ENCODE results near the gene UBE2F.
"Not testable (repeated sequence)": the region's sequence is repeated elsewhere in the genome, so short reads cannot be mapped to it uniquely, and the experiment has no call there.

Gene UBE2F

GRCh38 chr2:237977380-237977779 is 10.6 kb downstream of the UBE2F start:
- Histone ChIP-seq H3K27ac (ENCODE audit: low read depth, low read length) (no peak overlapping the region), H4K8ac (ENCODE audit: low read depth, low read length) (no peak overlapping the region), H3K27me3 (ENCODE audit: insufficient read depth, low read length, poor library complexity) (no peaks in the 10 kb centered on the region), H3K9ac (ENCODE audit: low read length) (no peak overlapping the region), H4K5ac (ENCODE audit: low read length) (no peak overlapping the region), H2BK120ac (ENCODE audit: low read depth, low read length) (no peak overlapping the region), H3K4me3 (ENCODE audit: low read length) (no peak overlapping the region), H2BK15ac (replicated peaks; ENCODE audit: low read depth) (no peak overlapping the region), H3K23ac (ENCODE audit: low read length) (no peak overlapping the region), H3K18ac (ENCODE audit: low read length) (no peak overlapping the region), H3K79me2 (ENCODE audit: control insufficient read depth, insufficient read depth, low read length) (peaks cover 31% of the 10 kb centered on the region), H3K4me1 (ENCODE audit: control insufficient read depth, low read depth, low read length) (peaks cover 3% of the 10 kb centered on the region), H2BK5ac (ENCODE audit: low read length) (no peak overlapping the region), H3K79me1 (ENCODE audit: low read length) (peaks cover 42% of the 10 kb centered on the region), H2AK5ac (ENCODE audit: low read length) (no peak overlapping the region), H3K56ac (ENCODE audit: low read length) (no peak overlapping the region), H3K4ac (ENCODE audit: low read depth, low read length) (no peak overlapping the region), H3K36me3 (ENCODE audit: control insufficient read depth, insufficient read depth, low read length) (no peaks in the 10 kb centered on the region), H3K4me2 (ENCODE audit: low read length) (no peak overlapping the region)
- WGBS (ENCODE audit: extremely low coverage, insufficient coverage, low lambda C conversion rate), result no CpG with 5 or more reads among the region's 2 CpGs
- no peak for DNase-seq

DNA sequence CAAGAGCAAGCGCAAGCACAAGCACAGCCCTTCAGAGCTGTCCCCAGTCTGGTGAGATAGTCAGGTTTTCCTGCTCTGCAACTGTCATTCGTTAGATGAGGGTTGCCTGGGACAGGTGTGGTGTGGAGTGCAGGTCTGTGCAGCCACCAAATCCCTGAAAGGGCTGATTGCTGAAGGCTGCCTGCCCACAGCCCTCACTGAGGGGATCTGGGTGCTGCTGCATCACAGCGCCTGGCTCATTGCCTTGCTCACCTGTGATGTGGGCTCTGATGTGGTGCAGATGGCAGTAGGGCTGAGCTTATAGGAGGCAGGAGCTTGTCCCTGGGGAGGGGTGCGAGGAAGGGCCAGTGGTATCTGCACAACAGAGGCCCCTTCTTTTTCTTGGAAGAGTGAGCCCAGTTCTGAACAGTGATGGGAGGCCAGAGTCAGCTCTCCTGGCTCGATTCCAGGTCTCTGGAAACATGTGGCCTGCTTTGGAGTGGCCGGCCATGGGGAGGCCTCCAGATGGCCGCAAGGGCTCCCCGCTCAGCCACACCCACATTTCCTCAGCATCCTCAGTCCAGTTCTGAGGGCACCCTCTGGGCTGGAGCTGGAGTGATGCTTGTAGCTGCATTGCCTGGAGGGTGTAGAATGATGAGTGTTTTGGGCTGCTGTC is 11.4 kb downstream of the UBE2F start:
- no peak overlapping the region for H2AK5ac ChIP-seq (ENCODE audit: low read length)
- no peaks in the 10 kb centered on the region for H3K36me3 ChIP-seq (ENCODE audit: control insufficient read depth, insufficient read depth, low read length)
- H2BK120ac ChIP-seq (ENCODE audit: low read depth, low read length), result no peak overlapping the region
- no peak for DNase-seq
- no peak overlapping the region for H2BK5ac ChIP-seq (ENCODE audit: low read length)
- no peak overlapping the region for H2BK15ac ChIP-seq (replicated peaks; ENCODE audit: low read depth)
- no peak overlapping the region for H3K23ac ChIP-seq (ENCODE audit: low read length)
- H3K4me2 ChIP-seq (ENCODE audit: low read length), result no peak overlapping the region
- no peak overlapping the region for H3K4me3 ChIP-seq (ENCODE audit: low read length)
- H3K4me1 ChIP-seq (ENCODE audit: control insufficient read depth, low read depth, low read length), result peaks cover 3% of the 10 kb centered on the region
- H3K27me3 ChIP-seq (ENCODE audit: insufficient read depth, low read length, poor library complexity), result no peaks in the 10 kb centered on the region
- no peak overlapping the region for H4K8ac ChIP-seq (ENCODE audit: low read depth, low read length)
- H3K27ac ChIP-seq (ENCODE audit: low read depth, low read length), result no peak overlapping the region
- no peak overlapping the region for H3K4ac ChIP-seq (ENCODE audit: low read depth, low read length)
- no peak overlapping the region for H3K18ac ChIP-seq (ENCODE audit: low read length)
- H3K9ac ChIP-seq (ENCODE audit: low read length), result no peak overlapping the region
- no peak overlapping the region for H3K56ac ChIP-seq (ENCODE audit: low read length)
- no CpG with 5 or more reads among the region's 8 CpGs for WGBS (ENCODE audit: extremely low coverage, insufficient coverage, low lambda C conversion rate)
- no peak overlapping the region for H4K5ac ChIP-seq (ENCODE audit: low read length)
- H3K79me1 ChIP-seq (ENCODE audit: low read length), result peaks cover 42% of the 10 kb centered on the region
- H3K79me2 ChIP-seq (ENCODE audit: control insufficient read depth, insufficient read depth, low read length), result peaks cover 31% of the 10 kb centered on the region

- H2BK15ac ChIP-seq (replicated peaks; ENCODE audit: low read depth), result no peak overlapping the region
Observed at GRCh38 chr2:237979331-237979730, 12.5 kb downstream of the UBE2F start.

DNA sequence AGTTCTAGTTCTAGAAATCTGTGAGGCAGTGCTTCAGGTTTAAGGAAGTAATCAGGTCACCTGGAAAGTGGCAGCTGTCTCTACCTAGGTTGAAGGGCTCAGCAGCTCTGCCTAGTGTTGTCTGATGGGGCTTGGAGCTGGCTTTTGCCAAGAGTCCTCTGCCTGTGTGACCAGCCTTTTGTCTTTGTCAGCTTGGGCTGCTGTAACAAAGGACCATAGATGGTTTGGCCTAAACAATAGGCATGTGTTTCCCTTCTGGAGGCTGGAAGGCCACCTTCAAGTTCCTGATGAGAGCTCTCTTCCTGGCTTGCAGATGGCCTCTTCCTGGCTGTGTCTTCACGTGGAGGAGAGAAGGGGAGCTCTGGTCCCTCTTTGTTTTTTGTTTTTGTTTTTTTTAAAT is 13.3 kb downstream of the UBE2F start:
- Histone ChIP-seq H3K23ac (ENCODE audit: low read length) (no peak overlapping the region), H3K4me2 (ENCODE audit: low read length) (no peak overlapping the region), H3K4me1 (ENCODE audit: control insufficient read depth, low read depth, low read length) (peaks cover 3% of the 10 kb centered on the region), H2BK15ac (replicated peaks; ENCODE audit: low read depth) (no peak overlapping the region), H3K36me3 (ENCODE audit: control insufficient read depth, insufficient read depth, low read length) (no peaks in the 10 kb centered on the region), H3K4me3 (ENCODE audit: low read length) (no peak overlapping the region), H3K4ac (ENCODE audit: low read depth, low read length) (no peak overlapping the region), H3K27me3 (ENCODE audit: insufficient read depth, low read length, poor library complexity) (no peaks in the 10 kb centered on the region), H3K18ac (ENCODE audit: low read length) (no peak overlapping the region), H3K56ac (ENCODE audit: low read length) (peak overlapping the region; percentile 34), H2AK5ac (ENCODE audit: low read length) (no peak overlapping the region), H3K9ac (ENCODE audit: low read length) (no peak overlapping the region), H2BK5ac (ENCODE audit: low read length) (no peak overlapping the region), H4K5ac (ENCODE audit: low read length) (no peak overlapping the region), H2BK120ac (ENCODE audit: low read depth, low read length) (no peak overlapping the region), H3K79me1 (ENCODE audit: low read length) (peaks cover 50% of the 10 kb centered on the region), H3K27ac (ENCODE audit: low read depth, low read length) (no peak overlapping the region), H3K79me2 (ENCODE audit: control insufficient read depth, insufficient read depth, low read length) (peaks cover 35% of the 10 kb centered on the region), H4K8ac (ENCODE audit: low read depth, low read length) (no peak overlapping the region)
- WGBS (ENCODE audit: extremely low coverage, insufficient coverage, low lambda C conversion rate), result no CpG with 5 or more reads among the region's 1 CpG
- no peak for DNase-seq

More at GRCh38 chr2:237979331-237979730, 12.5 kb downstream of the UBE2F start:
- Histone ChIP-seq H3K4me3 (ENCODE audit: low read length) (no peak overlapping the region), H2BK120ac (ENCODE audit: low read depth, low read length) (no peak overlapping the region), H4K8ac (ENCODE audit: low read depth, low read length) (no peak overlapping the region), H3K27me3 (ENCODE audit: insufficient read depth, low read length, poor library complexity) (no peaks in the 10 kb centered on the region), H3K18ac (ENCODE audit: low read length) (no peak overlapping the region), H2AK5ac (ENCODE audit: low read length) (no peak overlapping the region), H2BK5ac (ENCODE audit: low read length) (no peak overlapping the region), H3K79me2 (ENCODE audit: control insufficient read depth, insufficient read depth, low read length) (peaks cover 33% of the 10 kb centered on the region), H3K79me1 (ENCODE audit: low read length) (peaks cover 48% of the 10 kb centered on the region), H3K27ac (ENCODE audit: low read depth, low read length) (no peak overlapping the region), H3K4me1 (ENCODE audit: control insufficient read depth, low read depth, low read length) (peaks cover 3% of the 10 kb centered on the region), H3K4me2 (ENCODE audit: low read length) (no peak overlapping the region), H3K23ac (ENCODE audit: low read length) (no peak overlapping the region), H3K36me3 (ENCODE audit: control insufficient read depth, insufficient read depth, low read length) (no peaks in the 10 kb centered on the region), H4K5ac (ENCODE audit: low read length) (no peak overlapping the region), H3K9ac (ENCODE audit: low read length) (no peak overlapping the region), H3K4ac (ENCODE audit: low read depth, low read length) (no peak overlapping the region), H3K56ac (ENCODE audit: low read length) (no peak overlapping the region)
- no peak for DNase-seq
- no CpG with 5 or more reads among the region's 6 CpGs for WGBS (ENCODE audit: extremely low coverage, insufficient coverage, low lambda C conversion rate)

- Histone ChIP-seq H3K4me1 (ENCODE audit: control insufficient read depth, low read depth, low read length) (peaks cover 3% of the 10 kb centered on the region), H3K27me3 (ENCODE audit: insufficient read depth, low read length, poor library complexity) (no peaks in the 10 kb centered on the region), H3K4me2 (ENCODE audit: low read length) (no peak overlapping the region), H3K27ac (ENCODE audit: low read depth, low read length) (no peak overlapping the region), H3K79me2 (ENCODE audit: control insufficient read depth, insufficient read depth, low read length) (peaks cover 35% of the 10 kb centered on the region), H3K4me3 (ENCODE audit: low read length) (no peak overlapping the region), H2BK15ac (replicated peaks; ENCODE audit: low read depth) (no peak overlapping the region), H4K5ac (ENCODE audit: low read length) (no peak overlapping the region), H3K56ac (ENCODE audit: low read length) (no peak overlapping the region), H3K4ac (ENCODE audit: low read depth, low read length) (no peak overlapping the region), H3K18ac (ENCODE audit: low read length) (no peak overlapping the region), H3K9ac (ENCODE audit: low read length) (no peak overlapping the region), H3K79me1 (ENCODE audit: low read length) (peaks cover 47% of the 10 kb centered on the region), H3K36me3 (ENCODE audit: control insufficient read depth, insufficient read depth, low read length) (no peaks in the 10 kb centered on the region), H2BK5ac (ENCODE audit: low read length) (no peak overlapping the region), H2AK5ac (ENCODE audit: low read length) (no peak overlapping the region), H3K23ac (ENCODE audit: low read length) (no peak overlapping the region), H4K8ac (ENCODE audit: low read depth, low read length) (no peak overlapping the region), H2BK120ac (ENCODE audit: low read depth, low read length) (no peak overlapping the region)
- no CpG with 5 or more reads among the region's 6 CpGs for WGBS (ENCODE audit: extremely low coverage, insufficient coverage, low lambda C conversion rate)
- DNase-seq, result no peak
Observed at GRCh38 chr2:237980751-237981150, 13.9 kb downstream of the UBE2F start.

GRCh38 chr2:237981621-237982020 is 14.8 kb downstream of the UBE2F start:
- H3K4me3 ChIP-seq (ENCODE audit: low read length); H3K27me3 ChIP-seq (ENCODE audit: insufficient read depth, low read length, poor library complexity); H3K27ac ChIP-seq (ENCODE audit: low read depth, low read length); H2BK5ac ChIP-seq (ENCODE audit: low read length); H3K23ac ChIP-seq (ENCODE audit: low read length); H3K4me1 ChIP-seq (ENCODE audit: control insufficient read depth, low read depth, low read length); H3K18ac ChIP-seq (ENCODE audit: low read length); H3K36me3 ChIP-seq (ENCODE audit: control insufficient read depth, insufficient read depth, low read length); H3K4me2 ChIP-seq (ENCODE audit: low read length); H2AK5ac ChIP-seq (ENCODE audit: low read length); H4K8ac ChIP-seq (ENCODE audit: low read depth, low read length); H2BK15ac ChIP-seq (replicated peaks; ENCODE audit: low read depth); H3K56ac ChIP-seq (ENCODE audit: low read length); H2BK120ac ChIP-seq (ENCODE audit: low read depth, low read length); H3K4ac ChIP-seq (ENCODE audit: low read depth, low read length); H4K5ac ChIP-seq (ENCODE audit: low read length); DNase-seq; H3K9ac ChIP-seq (ENCODE audit: low read length): not testable (repeated sequence)
- WGBS (ENCODE audit: extremely low coverage, insufficient coverage, low lambda C conversion rate), result no CpG with 5 or more reads among the region's 5 CpGs
- Histone ChIP-seq H3K79me2 (ENCODE audit: control insufficient read depth, insufficient read depth, low read length) (peaks cover 34% of the 10 kb centered on the region), H3K79me1 (ENCODE audit: low read length) (peaks cover 44% of the 10 kb centered on the region)
